ENCODE results near the gene LACTB. TPM values are rescaled to one million over a fixed set of nuclear protein-coding genes. Genes with fewer than 3 reads are reported as not detected.
"Not testable (repeated sequence)": the region's sequence is repeated elsewhere in the genome, so short reads cannot be mapped to it uniquely, and the experiment has no call there.

The LACTB gene
- total RNA-seq, 4 donors from 2014 or later, result 9.7 to 22.6 (median 12.1) TPM

DNA sequence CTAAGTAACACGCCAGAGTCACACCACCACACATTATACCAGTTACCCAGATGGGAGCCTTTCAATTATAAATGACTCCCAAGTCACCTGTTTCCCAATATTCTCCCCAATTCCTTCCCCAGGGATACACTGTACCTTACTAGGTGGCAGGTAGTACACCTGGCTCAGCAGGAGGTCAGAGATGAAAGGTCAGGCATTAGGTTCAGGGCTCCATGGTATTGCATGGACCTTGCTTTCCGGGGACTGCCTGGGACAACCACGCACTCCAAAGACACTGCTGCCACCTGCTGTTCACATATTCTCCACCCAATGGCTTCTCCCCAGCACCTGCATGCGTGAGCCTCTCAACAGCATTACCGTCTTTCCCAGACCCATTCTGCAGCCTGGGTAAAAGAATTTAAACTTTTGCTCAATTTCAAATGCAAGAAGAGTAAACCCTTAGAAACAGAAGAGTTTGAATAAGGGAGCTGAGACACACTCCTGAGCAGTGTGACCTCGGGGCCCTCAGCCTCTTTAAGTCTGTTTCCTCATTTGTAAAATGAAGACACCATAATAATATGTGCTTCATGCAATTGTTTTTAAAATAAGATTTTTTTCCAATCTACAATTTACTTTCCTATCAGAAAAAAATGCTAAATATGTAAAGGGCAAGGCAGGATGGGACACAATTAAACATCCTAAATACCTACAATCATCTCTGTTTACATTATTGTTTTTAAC, 28.0 kb upstream of the LACTB start:
- Histone ChIP-seq H3K4me3 (no peak overlapping the region), H3K9me3 (no peaks in the 10 kb centered on the region), H3K27me3 (no peaks in the 10 kb centered on the region), H3K36me3 (no peaks in the 10 kb centered on the region), H3K4me1 (no peaks in the 10 kb centered on the region), H3K27ac (no peak overlapping the region)
- no peak for DNase-seq
- WGBS, 2 donors, result 18 to 24% methylated on average over 6 of the region's 6 CpGs
- no peak for TF ChIP-seq POLR2A (IDR thresholded peaks at IDR 0.05)
- TF ChIP-seq, protein P1, sequence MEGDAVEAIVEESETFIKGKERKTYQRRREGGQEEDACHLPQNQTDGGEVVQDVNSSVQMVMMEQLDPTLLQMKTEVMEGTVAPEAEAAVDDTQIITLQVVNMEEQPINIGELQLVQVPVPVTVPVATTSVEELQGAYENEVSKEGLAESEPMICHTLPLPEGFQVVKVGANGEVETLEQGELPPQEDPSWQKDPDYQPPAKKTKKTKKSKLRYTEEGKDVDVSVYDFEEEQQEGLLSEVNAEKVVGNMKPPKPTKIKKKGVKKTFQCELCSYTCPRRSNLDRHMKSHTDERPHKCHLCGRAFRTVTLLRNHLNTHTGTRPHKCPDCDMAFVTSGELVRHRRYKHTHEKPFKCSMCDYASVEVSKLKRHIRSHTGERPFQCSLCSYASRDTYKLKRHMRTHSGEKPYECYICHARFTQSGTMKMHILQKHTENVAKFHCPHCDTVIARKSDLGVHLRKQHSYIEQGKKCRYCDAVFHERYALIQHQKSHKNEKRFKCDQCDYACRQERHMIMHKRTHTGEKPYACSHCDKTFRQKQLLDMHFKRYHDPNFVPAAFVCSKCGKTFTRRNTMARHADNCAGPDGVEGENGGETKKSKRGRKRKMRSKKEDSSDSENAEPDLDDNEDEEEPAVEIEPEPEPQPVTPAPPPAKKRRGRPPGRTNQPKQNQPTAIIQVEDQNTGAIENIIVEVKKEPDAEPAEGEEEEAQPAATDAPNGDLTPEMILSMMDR (IDR thresholded peaks at IDR 0.05), result peak; percentile 69 to 87 (median 81)
- intact Hi-C loops (cut with DNase I), result loop anchor here (10.0 kb wide), 2 partner anchors 249 to 309 kb away; no protein-coding TSS in a partner anchor

DNA sequence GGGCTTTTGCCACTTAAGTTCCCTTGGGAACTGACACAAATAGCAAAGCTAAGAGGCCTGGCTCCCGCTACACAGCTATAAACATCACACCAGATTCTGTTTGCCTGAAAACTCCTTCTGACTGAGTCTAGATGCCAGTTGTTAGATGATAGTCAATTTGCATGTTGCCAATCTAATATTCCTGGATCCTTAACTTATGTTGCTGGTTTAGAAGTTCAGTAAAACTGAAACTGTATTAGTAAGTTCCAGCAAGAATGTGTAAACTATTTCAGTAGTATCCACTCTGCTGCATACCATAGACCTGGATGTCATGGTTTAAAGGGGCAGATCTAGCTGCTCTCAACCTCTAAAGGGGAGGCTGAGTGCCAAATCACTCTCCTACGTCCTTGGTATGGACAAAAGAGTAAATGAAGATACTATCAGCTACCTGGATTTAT, 27.1 kb upstream of the LACTB start:
- WGBS, 2 donors, result 60 to 72% methylated on average over 2 of the region's 2 CpGs
- Histone ChIP-seq H3K27ac (peak overlapping the region in 2 of 4 donors; percentile 0 to 2), H3K4me3 (no peak overlapping the region), H3K27me3 (no peaks in the 10 kb centered on the region), H3K9me3 (no peaks in the 10 kb centered on the region), H3K36me3 (no peaks in the 10 kb centered on the region), H3K4me1 (no peaks in the 10 kb centered on the region)
- TF ChIP-seq POLR2A (IDR thresholded peaks at IDR 0.05), result no peak
- intact Hi-C loops (cut with DNase I), result loop anchor here (10.0 kb wide), 2 partner anchors 250 to 310 kb away; no protein-coding TSS in a partner anchor
- DNase-seq, result no peak

DNA sequence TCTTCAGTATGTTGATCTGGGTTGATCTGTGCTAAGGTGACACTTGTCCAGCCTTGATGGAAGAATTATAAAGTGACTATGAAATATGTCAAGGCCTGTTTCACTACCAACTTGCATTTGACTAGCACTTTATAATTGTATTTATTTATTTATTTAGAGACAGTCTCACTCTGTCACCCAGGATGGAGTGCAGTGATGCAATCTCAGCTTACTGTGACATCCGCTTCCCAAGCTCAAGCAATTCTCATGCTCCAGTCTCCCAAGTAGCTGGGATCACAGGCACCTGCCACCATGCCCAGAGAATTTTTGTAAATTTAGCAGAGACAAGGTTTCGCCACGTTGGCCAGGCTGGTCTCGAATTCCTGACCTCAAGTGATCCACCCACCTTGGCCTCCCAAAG, 25.5 kb upstream of the LACTB start:
- H3K4me3 ChIP-seq, result no peak overlapping the region
- H3K27me3 ChIP-seq, result no peaks in the 10 kb centered on the region
- no peaks in the 10 kb centered on the region for H3K36me3 ChIP-seq
- 96 to 100% methylated on average over 4 of the region's 4 CpGs for WGBS, 2 donors
- H3K4me1 ChIP-seq, result no peaks in the 10 kb centered on the region
- H3K27ac ChIP-seq, result no peak overlapping the region
- TF ChIP-seq, protein P1 (IDR thresholded peaks at IDR 0.05), result no peak
- TF ChIP-seq POLR2A (IDR thresholded peaks at IDR 0.05), result no peak
- intact Hi-C loops (cut with DNase I), result loop anchor here (10.0 kb wide), 2 partner anchors 251 to 311 kb away; no protein-coding TSS in a partner anchor
- H3K9me3 ChIP-seq, result no peaks in the 10 kb centered on the region
- no peak for DNase-seq

DNA sequence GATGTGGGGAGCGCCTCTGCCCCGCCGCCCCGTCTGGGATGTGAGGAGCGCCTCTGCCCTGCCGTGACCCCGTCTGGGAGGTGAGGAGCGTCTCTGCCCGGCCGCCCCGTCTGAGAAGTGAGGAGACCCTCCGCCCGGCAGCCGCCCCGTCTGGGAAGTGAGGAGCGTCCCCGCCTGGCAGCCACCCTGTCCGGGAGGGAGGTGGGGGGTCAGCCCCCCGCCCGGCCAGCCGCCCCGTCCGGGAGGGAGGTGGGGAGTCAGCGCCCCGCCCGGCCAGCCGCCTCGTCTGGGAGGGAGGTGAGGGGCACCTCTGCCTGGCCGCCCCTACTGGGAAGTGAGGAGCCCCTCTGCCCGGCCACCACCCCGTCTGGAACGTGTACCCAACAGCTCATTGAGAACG, 22.8 kb upstream of the LACTB start:
- H3K27ac ChIP-seq, H3K4me1 ChIP-seq, H3K9me3 ChIP-seq, DNase-seq, H3K4me3 ChIP-seq, H3K27me3 ChIP-seq, H3K36me3 ChIP-seq: not testable (repeated sequence)
- intact Hi-C loops (cut with DNase I), result loop anchor here (10.0 kb wide), 2 partner anchors 254 to 314 kb away; no protein-coding TSS in a partner anchor
- WGBS, 2 donors, result no CpG with 5 or more reads among the region's 33 CpGs

- not testable (repeated sequence) for H3K9me3 ChIP-seq, H3K4me3 ChIP-seq, H3K27ac ChIP-seq, H3K36me3 ChIP-seq, DNase-seq, H3K4me1 ChIP-seq, H3K27me3 ChIP-seq
- intact Hi-C loops (cut with DNase I), result loop anchor here (10.0 kb wide), 2 partner anchors 255 to 315 kb away; no protein-coding TSS in a partner anchor
- WGBS, 2 donors, result 77 to 89% methylated on average over 2 to 5 of the region's 5 CpGs
These were observed 22.1 kb upstream of the LACTB start for GRCh38 chr15:63099581-63099980.

GRCh38 chr15:63103416-63103815, 18.2 kb upstream of the LACTB start:
- Histone ChIP-seq H3K4me1 (peaks cover 0 to 5% (median 0%) of the 10 kb centered on the region in 3 donors), H3K27me3 (peaks cover 0 to 6% (median 0%) of the 10 kb centered on the region in 4 donors), H3K36me3 (no peaks in the 10 kb centered on the region), H3K27ac (no peak overlapping the region), H3K4me3 (no peak overlapping the region), H3K9me3 (no peaks in the 10 kb centered on the region)
- intact Hi-C loops (cut with DNase I), result no loop called here
- no peak for TF ChIP-seq POLR2A (IDR thresholded peaks at IDR 0.05)
- TF ChIP-seq, protein P1 (IDR thresholded peaks at IDR 0.05), result no peak
- no peak for DNase-seq
- WGBS, 2 donors, result 48 to 69% methylated on average over 3 of the region's 3 CpGs

All from esophagus squamous epithelium (tissue), 5 donors.